T-helper 9 cell (primary cell): ENCODE measurements around the gene EPB41L1.

Experiments
- DNase-seq: peaks from one replicate; pipeline ENCODE4 v3.0.0-alpha.2; 2020

Gene EPB41L1

DNA sequence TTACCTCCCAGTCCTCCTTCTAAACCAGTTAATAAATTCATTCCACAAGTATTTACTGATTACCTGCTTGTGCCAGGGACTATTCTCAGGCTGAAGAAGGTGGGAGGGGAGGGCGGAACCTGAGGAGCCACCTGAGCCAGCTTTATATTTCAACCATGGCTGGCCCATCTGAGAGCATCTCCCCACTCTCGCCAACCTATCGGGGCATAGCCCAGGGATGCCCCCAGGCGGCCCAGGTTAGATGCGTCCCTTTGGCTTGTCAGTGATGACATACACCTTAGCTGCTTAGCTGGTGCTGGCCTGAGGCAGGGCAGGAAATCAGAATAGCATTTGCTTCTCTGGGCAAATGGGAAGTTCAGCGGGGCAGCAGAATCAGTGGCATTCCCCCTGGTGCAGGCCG is 76.8 kb downstream of the EPB41L1 start:
- DNase-seq = no peak

DNA sequence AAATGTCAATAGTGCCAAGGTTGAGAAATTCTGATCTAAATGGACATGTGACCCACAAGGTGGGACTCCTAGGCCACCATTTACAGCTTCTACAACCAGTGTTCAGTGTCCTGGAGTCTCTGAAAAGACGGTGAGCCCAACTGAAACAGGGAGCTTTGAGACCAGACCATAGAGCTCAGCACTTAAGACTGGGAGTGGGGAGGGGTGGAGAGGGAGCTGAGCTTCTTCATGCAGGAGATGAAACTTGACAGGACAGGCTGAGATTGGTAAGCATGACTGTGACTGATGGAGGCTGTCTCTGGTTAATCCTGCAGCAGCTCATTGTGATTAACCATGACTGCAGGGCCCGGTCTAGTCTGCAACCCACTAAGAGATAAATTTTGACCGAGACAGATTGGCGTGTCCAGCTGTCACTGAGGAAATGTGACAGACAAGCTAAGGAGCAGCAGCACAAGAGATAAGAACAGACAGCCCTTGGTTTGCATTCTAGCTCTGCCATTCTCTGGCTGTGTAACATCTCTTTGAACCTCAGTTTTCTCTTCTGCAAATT is 80.3 kb downstream of the EPB41L1 start:
- no peak for DNase-seq

DNA sequence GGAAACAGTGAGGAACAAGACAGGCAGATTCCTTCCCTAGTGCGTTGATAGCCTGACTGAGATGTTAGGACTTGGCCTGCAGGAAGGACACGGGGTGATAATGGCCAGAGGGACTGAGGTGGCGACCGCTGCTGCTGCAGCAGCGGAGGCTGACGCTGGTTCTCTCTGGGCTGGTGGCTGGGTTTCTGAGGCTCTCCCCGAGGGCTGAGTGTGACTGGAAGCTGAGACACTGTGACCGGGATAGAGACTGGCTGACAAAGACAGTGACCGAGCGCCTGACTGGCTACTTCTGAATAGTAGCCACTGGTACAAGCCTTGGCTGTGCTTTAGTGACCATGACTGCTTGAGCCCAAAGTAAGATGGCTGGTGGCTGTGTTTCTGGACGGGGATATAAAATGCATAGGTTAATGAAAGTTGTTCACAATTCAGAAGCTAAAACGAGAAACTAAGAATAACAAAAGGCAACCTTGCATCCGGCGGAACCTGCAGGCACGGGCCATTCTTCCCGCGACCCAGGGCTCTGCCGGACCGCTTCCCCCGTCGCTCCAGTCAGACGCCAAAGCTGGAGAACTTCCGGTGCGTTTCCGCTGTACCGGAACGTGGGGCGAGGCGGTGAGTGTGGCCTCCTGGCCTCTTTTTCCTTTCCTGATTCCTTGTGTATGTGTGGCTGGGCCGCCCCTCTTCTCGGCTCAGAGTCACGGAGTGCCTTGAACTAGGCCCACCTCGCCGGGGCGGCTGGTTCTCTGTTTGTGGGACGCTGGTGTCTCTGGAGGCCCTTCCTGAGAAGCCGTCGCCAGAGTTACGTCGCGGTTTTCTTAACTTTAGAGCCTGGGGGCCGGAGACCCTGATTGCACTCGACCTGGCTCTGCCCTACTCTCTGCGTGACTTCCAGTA is 81.6 kb downstream of the EPB41L1 start, which contains the start of gene AAR2:
Gene AAR2 (plus strand): TSS at position 587 of the 894 bp plus-strand sequence. CDS start 3,391 bp downstream, outside the sequence.
- peak; percentile 57 for DNase-seq

GRCh38 chr20:36236786-36237121 is 82.2 kb downstream of the EPB41L1 start:
- no peak for DNase-seq

DNA sequence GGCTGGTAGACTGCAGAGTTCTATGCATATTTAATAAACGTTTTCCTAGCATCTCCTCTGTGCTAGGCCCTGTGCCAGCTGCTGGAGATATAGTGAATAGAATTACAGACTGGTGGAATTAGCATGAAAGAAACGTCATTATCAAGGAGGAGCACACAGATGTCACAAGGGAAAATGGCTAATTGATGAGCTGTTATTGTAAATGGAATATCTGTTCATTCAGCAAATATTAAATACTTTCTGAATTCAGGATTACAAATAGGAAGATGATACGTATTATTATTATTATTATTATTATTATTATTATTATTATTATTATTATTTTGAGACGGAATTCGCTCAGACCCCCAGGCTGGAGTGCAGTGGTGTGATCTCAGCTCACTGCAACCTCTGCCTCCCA is 82.9 kb downstream of the EPB41L1 start:
- no peak for DNase-seq

DNA sequence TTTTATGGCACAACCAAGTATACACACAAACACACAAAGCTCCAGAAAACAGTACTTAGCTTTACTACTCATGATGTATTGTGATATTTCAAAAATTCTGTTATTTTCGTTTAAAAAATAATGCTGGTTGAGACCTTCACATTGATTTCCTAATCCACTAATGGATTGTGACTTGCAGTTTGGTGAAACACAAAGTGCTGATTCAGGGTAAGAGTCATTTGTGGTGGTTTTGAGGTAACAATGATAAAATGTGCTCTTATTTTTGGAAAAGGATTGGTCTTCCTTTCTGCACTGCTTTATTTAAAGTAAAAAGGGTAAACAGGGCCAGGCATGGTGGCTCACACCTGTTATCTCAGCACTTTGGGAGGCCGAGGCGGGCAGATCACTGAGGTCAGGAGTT is 83.6 kb downstream of the EPB41L1 start:
- DNase-seq = no peak

- DNase-seq = no peak
These were observed 84.2 kb downstream of the EPB41L1 start for GRCh38 chr20:36238760-36239159.

GRCh38 chr20:36240076-36240475 is 85.5 kb downstream of the EPB41L1 start:
- no peak for DNase-seq

DNA sequence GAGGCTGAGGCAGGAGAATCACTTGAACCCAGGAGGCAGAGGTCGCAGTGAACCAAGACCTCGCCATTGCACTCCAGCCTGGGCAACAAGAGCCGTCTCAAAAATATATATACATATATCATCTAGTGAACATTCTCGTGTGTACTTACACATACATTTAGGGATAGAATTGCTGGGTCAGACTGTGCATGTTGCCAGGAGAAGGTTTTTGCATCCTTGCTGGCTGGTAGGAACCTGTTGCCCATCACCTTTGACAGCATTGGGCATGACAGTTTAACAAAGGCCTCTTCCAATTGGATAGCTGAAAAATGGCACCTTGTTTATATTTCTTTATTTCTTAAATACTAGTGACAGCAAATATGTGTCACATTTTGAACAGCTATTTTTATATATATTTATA is 87.1 kb downstream of the EPB41L1 start:
- no peak for DNase-seq

DNA sequence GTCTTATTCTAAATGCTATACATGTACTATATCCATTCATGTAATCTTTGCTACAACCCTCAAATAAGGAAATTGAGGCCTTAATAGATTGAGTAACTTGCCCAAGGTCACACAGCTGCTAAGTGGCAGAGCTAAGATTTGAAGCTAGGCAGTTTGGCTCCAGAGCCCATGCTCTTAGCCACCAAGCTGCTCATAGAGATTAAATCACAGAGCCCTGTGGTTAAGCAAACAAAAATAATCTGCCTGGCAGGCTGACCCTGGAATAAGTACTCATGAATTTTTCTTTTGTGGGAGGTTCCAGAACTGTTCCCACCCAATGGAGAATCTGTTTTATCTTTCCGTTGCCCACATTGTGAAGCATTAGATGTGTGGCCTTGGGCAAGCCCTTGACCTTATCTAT is 89.2 kb downstream of the EPB41L1 start:
- DNase-seq = no peak

DNA sequence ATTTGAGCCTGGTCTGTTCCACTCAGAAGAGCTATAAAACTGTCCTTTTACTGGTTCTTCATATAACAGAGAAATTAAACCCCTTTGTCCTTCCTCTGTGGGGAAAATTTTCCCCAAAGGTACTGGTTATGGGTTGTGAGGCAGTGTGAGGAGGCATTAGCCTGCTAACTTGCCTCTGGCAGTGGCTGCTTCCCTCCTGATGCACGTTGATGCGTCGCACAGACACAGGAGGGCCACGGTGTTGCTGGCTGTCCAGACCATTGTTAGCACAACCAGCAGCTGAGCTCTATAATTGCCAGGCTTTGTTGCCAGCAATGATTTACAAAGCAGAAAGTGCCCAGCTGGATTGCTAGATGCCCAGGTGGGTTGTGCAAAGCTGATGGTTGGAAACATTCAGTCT is 91.9 kb downstream of the EPB41L1 start:
- no peak for DNase-seq

DNA sequence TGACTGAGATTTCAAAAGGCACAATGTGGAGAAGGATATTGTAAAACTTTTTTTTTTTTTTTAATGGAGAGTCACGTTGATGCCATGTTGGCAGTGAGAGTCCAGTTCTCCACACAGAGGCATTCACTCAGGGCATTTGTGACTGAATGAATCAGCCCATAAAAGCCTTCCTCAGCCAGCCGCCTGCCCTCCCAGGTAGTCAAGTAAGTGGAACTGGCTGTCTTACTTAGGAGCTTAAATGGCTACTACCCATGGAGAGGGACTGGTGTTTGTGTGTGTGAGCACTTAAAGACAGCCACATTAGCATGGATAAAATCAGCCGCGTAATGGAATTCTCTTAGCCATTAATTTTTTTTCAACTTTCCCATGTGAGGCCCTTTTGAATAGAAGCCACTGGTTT is 94.3 kb downstream of the EPB41L1 start:
- no peak for DNase-seq

GRCh38 chr20:36249450-36249849 is 94.9 kb downstream of the EPB41L1 start:
- no peak for DNase-seq

DNA sequence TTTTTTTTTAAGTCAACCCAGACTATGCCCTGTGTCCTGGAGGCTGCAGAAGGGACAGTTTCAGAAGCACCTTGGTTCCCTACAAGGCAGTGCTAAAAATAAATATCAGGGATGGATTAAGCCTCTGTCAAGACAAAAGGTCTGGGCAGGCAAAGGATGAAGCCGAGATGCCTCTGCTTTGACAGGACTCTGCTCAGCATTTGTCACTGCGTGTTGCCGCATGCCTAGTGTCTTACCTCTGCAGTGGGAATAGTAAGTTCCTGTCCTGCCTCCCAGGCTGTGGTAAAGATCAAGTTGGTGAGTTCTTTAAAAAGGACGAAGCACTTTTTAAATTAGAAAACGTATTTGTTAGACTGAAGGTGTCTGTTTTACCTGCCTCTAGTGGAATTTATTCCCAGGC is 96.9 kb downstream of the EPB41L1 start:
- no peak for DNase-seq

GRCh38 chr20:36252511-36252910 is 98.0 kb downstream of the EPB41L1 start:
- no peak for DNase-seq

DNA sequence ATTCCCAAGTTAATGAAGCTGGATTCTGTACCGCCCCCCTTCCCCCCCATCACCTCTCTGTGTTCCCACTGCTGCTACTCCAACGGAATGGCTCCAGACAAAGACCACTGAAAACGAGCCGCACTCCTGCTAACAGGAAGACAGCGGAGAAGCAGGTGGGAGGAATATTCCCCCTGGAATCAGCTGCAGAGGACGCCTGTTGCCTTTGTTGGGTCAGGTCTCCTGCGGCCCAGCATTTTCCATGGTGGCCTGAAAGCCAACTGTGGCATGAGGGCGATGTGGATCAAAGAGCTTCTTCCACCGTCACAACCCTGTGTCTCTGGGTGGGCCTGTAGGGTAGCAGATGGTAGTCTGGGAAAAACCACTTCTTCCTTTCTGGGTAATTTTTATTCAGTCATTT is 98.5 kb downstream of the EPB41L1 start:
- no peak for DNase-seq

DNA sequence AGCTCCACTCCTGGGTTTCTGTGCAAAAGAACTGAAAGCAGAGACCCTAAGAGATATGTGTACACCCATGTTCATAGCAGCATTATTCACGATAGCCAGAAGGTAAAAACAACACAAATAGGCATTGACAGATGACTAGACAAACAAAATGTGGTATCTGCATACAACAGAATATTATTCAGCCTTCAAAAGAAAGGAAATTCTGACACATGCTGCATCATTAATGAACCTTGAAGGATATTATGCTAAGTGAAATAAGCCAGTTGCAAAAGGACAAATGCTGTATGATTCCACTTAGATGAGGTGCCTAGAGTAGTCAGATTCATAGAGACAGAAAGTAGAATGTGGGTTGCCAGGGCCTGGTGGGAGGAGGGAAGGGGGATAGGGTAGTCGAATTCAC is 99.5 kb downstream of the EPB41L1 start:
- DNase-seq = no peak

DNA sequence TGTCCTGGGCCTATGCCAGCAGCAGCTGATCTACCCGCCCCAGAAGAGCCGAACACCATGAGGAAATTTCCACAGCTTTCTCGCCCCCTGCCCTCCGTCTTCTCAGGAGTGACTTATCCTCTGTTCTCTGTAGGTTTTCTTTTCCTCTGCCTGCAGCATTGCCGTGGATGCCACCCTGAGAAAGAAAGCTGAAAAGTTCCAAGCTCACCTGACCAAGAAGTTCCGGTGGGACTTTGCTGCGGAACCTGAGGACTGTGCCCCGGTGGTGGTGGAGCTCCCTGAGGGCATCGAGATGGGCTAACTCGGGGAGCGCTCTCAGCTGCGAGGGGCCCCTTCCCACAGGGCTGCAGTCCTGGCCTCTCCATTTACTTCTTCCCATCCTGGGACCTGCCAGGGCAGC is 100.9 kb downstream of the EPB41L1 start:
- DNase-seq = no peak

GRCh38 chr20:36259177-36260061 is 104.9 kb downstream of the EPB41L1 start:
- DNase-seq = no peak

DNA sequence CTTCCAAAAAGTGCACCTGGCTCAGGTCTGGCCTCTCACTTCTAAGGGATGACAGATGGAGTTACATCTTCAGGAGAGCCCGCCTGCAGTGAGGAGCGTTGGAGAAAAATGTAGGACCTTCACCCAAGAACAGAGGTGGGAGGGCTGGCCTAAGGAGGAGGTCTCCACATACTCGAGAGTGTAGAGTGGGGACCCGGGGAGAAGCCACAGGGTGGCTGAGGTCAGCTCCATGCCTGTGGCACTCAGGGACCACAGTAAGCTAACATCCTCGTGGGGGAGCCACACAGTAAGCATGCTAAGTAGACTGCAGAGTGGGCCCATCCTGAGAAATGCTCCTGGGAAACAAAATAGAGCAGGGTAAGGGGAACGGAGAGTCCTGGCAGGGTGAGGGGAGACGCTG is 105.8 kb downstream of the EPB41L1 start:
- DNase-seq = no peak

- DNase-seq = no peak
These were observed 107.0 kb downstream of the EPB41L1 start for GRCh38 chr20:36261389-36262105.

GRCh38 chr20:36262440-36262839 is 107.9 kb downstream of the EPB41L1 start:
- DNase-seq = no peak
